PC-3 (cell line): ENCODE measurements around the gene EAF2.

Source experiments
- CTCF ChIP-seq: fragments of 300-600 bp; sonication (generic); conservative IDR thresholded peaks from 2 replicates; pipeline ENCODE4 v1.5.1; 2017; ENCODE audit warnings: antibody characterized with exemption, low read depth, mild to moderate bottlenecking, low read length
- EZH2 ChIP-seq: fragments of 300-600 bp; sonication (generic); IDR thresholded peaks from one replicate; pipeline ENCODE4 v1.6.1; 2017; ENCODE audit warnings: antibody characterized with exemption, mild to moderate bottlenecking, low read length; ENCODE audit not compliant: unreplicated experiment

GRCh38 chr3:121803771-121804320, 31.2 kb upstream of the EAF2 start:
- TF ChIP-seq CTCF (no peak), EZH2 (no peak)
